ENCODE data around the gene MEF2B. TPM values are rescaled to one million over a fixed set of nuclear protein-coding genes. Genes with fewer than 3 reads are reported as not detected.

The MEF2B gene
- total RNA-seq: 0.18 TPM

DNA sequence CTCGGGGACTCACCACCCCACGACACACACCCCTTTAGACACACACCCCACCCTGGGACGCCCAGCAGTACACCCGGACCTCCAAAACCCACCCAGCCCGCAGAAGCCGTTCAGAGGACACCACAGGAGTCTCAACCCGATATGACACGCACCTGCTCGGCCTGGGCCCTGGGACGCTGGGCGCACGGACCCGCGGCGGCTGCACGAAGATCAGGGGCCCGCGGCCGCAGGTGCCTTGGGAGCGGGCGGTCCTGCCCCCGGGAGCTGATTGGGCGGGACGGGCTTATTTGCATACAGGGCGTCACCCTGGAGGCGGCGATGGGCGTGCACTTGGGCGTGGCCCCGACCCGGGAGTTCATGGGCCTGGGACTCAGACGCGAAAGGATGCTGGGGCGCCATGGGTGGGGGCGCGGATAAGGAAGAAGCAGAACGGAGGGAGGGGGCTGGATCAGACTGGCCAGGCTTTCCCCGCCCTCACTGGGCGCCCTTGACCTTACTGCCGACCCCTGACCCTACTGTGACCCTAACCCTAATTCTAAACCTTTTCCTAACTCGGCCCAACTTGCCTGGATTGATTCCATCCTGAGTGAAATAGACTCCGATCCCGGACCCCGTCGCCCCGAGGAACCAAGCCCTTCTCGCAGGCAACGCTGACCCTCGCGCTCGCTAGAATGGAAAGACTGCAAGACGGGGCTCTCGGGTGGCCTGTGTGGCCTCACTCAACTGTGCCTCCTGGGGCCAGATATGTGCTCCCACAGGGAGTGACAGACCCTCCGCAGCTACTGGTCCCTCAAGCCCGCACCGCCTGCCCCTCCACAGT is at the start of gene MEF2B:
MEF2B (minus strand) TSS at position 211 of the 820 bp plus-strand sequence. CDS start 19,528 bp downstream, outside the sequence.

DNA sequence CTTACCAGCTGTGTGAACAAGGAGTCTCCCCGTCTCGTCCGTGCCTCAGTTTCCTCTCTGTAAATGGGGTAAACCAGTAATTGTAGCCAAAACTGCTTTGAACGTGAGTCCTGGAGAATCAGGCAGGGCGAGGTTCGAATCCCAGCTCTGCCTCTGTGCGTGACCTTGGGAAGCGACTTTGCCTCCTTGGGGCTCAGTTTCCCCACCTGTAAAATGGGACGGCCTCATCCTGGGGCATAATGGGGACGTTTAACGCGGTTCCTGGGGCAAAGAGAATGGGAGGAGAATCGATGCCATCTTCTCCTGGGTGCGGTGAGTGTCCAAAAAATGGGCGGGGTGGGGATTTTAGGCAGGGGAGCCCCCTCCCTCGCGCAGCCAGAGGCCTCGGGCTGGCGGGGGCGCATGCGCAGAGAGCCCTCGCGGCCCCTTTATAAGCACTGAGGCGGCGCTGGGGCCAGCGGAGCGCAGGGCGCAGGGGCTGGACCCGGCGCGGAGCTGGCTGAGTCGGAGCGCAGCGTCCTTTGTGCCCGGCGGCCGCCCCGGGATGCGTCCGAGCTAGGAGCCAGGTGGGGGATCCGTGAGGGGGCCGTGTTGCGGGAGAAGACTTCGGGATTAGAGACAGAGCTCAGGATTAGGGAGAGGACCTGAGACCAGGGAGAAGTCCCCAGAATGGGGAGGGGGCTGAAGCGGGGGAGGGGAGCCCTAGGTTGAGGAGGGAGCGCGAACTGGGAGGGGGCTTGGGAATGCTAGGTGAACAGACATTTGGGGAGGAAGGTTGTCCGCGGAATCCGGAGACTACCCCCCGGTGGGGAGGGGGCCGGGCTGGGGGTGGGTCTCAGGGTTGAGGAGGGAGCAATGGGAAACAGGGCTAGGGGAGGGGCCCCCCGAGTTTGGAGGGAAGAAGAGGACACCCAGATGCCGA is 41.7 kb upstream of the MEF2B start, which contains the start of gene NCAN:
NCAN (plus strand) TSS at position 460 of the 922 bp plus-strand sequence. CDS start 4,996 bp downstream, outside the sequence.

DNA sequence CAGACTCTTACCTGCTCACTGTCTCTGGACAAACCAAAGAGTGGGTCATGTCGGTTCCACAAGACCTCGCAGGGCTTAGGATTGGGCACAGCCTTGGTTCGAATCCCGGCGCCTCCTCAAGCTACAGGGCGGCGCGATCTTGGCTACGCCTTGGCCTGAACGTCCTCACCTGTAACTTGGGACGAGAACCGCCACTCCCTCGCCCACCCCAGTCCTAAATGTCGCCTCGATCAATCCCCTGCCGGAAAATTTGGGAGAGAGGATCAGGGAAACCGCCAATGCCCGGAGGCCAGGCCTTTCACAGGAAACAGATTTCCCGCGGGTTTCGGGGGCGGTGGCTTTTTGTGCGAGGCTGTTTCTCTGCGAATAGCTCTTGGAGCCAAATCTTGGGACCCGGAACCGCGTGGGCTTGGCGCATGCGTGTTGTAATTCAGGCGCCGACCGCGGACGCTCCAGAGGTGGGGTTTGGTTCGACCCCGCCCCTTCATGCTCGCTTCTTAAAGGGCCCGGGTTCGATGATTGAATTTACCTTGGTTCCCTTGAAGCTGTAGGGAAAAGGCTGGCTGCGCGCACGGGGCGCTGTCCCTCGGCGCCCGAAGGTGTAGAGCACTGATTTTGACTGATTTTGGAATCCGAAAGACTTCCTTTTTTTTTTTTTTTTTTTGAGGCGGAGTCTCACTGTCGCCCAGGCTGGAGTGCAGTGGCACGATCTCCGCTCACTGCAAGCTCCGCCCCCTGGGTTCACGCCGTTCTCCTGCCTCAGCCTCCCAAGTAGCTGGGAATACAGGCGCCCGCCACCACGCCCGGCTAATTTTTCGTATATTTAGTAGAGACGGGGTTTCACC is 33.2 kb upstream of the MEF2B start, which contains the start of gene NR2C2AP:
NR2C2AP (minus strand) TSS at position 403 of the 845 bp plus-strand sequence; CDS start at position 49, 354 bp downstream.

DNA sequence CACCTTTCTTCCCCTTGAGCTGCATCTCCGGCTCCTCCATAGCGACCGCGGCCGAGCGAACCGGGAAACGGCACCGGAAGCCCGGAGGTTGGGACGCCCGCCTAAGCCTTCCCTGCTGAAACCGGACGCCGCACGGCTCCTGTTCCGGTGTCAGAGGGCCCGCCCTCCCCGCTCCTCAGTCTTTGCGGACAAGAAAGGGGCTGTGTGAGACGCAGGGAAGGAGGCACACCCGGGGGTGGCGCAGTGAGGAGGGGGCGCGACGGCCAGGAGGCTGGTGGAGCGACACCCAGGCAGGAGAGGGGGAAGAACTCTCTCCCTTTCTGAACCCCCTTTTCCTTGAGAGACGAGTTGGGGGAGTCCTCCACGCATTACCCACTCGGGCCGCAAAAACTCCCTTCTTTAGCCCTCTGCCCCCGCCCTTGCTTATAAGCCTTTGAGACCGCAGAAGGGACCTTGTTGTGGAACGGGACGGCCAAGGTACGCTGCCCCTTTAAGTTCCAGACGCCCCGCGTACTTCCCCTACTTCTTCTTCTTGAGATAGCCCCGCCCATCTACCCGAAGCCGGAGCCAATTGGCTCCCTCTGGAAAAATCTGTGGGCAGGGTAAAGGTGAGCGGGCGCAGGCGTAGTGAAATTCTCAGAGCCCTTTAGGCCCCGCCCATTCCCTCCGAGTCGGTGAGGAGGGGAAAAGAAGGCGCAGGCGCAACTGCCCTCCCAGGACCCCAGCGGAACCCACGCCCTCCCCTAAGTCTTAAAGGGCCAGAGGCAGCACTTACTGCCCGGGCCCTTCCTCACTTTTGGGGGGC is 22.2 kb upstream of the MEF2B start, which contains the start of the genes BORCS8 and RFXANK:
BORCS8 (minus strand) TSS at position 75 of the 805 bp plus-strand sequence; CDS start at position 40, 35 bp downstream.
RFXANK (plus strand) TSS at position 181 of the 805 bp plus-strand sequence. CDS start 1,689 bp downstream, outside the sequence.

DNA sequence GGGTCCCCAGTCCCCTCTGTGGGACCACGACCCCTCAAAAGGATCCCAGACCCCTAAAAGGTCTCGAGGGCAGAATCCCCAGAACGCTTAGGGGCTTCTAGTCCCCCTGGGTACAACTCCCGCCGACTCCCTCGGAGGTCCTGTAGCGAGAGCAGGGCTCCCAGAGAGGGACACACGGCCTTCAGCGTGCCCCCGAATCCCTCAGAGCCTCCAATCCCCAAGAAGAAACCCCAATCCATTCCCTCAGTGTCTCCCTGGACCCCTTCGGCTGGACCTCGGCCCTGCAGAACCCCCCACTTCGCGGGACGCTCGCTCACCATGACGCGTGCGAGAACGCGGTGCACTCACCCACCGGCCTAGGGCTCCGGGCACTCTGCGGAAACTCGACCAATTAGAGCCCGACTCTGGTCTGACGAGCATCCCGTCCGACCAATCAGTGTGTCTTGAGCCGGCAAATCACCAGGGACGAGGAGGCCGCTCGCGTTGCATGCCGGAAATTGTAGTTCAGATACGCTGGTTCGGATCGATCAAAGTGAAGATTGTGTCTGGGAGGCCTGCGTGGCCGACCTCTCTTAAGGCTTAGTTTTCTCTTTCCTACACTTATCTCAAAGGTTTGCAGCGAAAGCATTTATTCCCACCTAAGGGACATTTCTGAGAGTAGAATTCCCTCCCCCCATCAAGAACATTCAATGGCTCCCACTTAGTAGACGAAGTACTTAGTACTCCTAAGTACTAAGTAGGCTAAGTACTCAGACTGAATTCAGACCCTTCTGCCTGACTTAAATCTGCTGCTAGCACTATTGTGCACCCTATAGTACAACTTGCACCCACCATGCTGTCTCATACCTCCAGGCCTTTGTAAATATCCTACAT is 31.7 kb downstream of the MEF2B start, which contains the start of gene TMEM161A:
TMEM161A (minus strand) TSS at position 370 of the 873 bp plus-strand sequence; CDS start at position 320, 50 bp downstream.

Other genes with a start within 250 kb of the MEF2B start
- gene HOMER3, start 229.0 kb downstream of the MEF2B start, total RNA-seq: 47.6 TPM
- 55.1 TPM for gene SUGP2, start 136.7 kb downstream of the MEF2B start, total RNA-seq
- 35.1 TPM for gene ARMC6, start 136.7 kb downstream of the MEF2B start, total RNA-seq
- 15.6 TPM for gene SLC25A42, start 106.3 kb downstream of the MEF2B start, total RNA-seq
- gene TMEM161A, start 31.8 kb downstream of the MEF2B start, total RNA-seq: 26.9 TPM
- 10.2 TPM for gene BORCS8, start 21.9 kb upstream of the MEF2B start, total RNA-seq
- gene RFXANK, start 22.0 kb upstream of the MEF2B start, total RNA-seq: 74.7 TPM
- gene NR2C2AP, start 33.2 kb upstream of the MEF2B start, total RNA-seq: 8.3 TPM
- 0.23 TPM for gene NCAN, start 41.7 kb upstream of the MEF2B start, total RNA-seq
- gene TM6SF2, start 103.0 kb upstream of the MEF2B start, total RNA-seq: 2.3 TPM
- gene SUGP1, start 150.2 kb upstream of the MEF2B start, total RNA-seq: 47.1 TPM
- gene MAU2, start 150.6 kb upstream of the MEF2B start, total RNA-seq: 83.8 TPM
- 36.4 TPM for gene GATAD2A, start 235.4 kb upstream of the MEF2B start, total RNA-seq